ENCODE data around the gene PLCH1.

DNA sequence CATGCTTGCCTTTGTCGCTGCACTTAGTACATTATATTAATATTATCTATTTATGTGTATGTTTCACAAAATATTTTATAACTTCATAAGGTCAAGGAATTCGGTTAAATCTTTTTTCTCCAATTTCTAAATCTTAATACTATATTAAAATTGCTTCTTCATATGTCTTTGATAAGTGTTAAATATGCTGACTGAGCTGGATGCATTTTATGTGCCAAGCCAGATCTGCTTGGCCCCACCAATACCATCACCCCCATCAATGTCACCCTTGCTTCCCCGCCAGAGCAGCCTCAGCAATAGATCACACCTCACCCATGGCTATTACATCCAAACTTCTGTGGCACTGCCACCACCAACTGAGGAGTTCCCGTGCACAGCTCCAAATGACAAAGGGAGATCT lies 287.3 kb downstream of the PLCH1 start:
- TF ChIP-seq JUND (IDR thresholded peaks at IDR 0.05) (no peak), RAD21 (IDR thresholded peaks at IDR 0.05) (no peak), CTCF (IDR thresholded peaks at IDR 0.05; ENCODE audit: low read depth, low read length, missing input control) (no peak), EGR1 (IDR thresholded peaks at IDR 0.05; ENCODE audit: low read depth in 2 of 2) (no peak), FOXA1 (IDR thresholded peaks at IDR 0.05) (no peak), HNF4A (conservative IDR thresholded peaks at IDR 0.05) (no peak), HNF4G (IDR thresholded peaks at IDR 0.05) (no peak)
- TF ChIP-seq, protein P1, sequence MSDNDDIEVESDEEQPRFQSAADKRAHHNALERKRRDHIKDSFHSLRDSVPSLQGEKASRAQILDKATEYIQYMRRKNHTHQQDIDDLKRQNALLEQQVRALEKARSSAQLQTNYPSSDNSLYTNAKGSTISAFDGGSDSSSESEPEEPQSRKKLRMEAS (IDR thresholded peaks at IDR 0.05), result no peak
